ENCODE data around the gene KRTAP5-5. TPM values are rescaled to one million over a fixed set of nuclear protein-coding genes. Genes with fewer than 3 reads are reported as not detected.
A peak's percentile ranks its signal among the peaks of the same experiment; 100 is the strongest.

The KRTAP5-5 gene
- total and polyA plus RNA-seq, 2 of the 13 experiments (the other 11 are each of a cell fraction or from before 2014, with no cell fraction given): not detected

- TF ChIP-seq ZBTB43 (CRISPR knock-in tag; conservative IDR thresholded peaks at IDR 0.05) (0 out of 2 replicates have a peak, but pooled peaks have one; percentile 32), GATAD1 (CRISPR knock-in tag; IDR thresholded peaks at IDR 0.05) (0 out of 2 replicates have a peak, but pooled peaks have one; percentile 20), MEIS2 (CRISPR knock-in tag; IDR thresholded peaks at IDR 0.05) (peak; percentile 52; the same call in 1 of the 2 replicates), MED1 (CRISPR knock-in tag; IDR thresholded peaks at IDR 0.05) (peak; percentile 100), NR2F1 (CRISPR knock-in tag; IDR thresholded peaks at IDR 0.05) (0 out of 4 replicates have a peak, but pooled peaks of 1 of the 2 experiments have one; percentile 9), ETV5 (CRISPR knock-in tag; IDR thresholded peaks at IDR 0.05; ENCODE audit: borderline replicate concordance) (peak; percentile 76; the same call in 1 of the 2 replicates), CERS6 (CRISPR knock-in tag; IDR thresholded peaks at IDR 0.05) (no peak), BCL3 (CRISPR knock-in tag; IDR thresholded peaks at IDR 0.05) (peak; percentile 55; the same call in 1 of the 2 replicates), HNF4G (IDR thresholded peaks at IDR 0.05; ENCODE audit: borderline replicate concordance, low read depth, low read length) (peak; percentile 48; the same call in 1 of the 2 replicates), HNF4G (CRISPR knock-in tag; IDR thresholded peaks at IDR 0.05; ENCODE audit: borderline replicate concordance, low read depth) (no peak; the same call in 1 of the 2 replicates), ZKSCAN8 (CRISPR knock-in tag; IDR thresholded peaks at IDR 0.05; ENCODE audit: borderline replicate concordance) (peak; percentile 56; the same call in 1 of the 2 replicates), POGK (CRISPR knock-in tag; conservative IDR thresholded peaks at IDR 0.05) (0 out of 2 replicates have a peak, but pooled peaks have one; percentile 27), GATA4 (IDR thresholded peaks at IDR 0.05; ENCODE audit: borderline replicate concordance, low read depth) (peak; percentile 90), IRF2 (CRISPR knock-in tag; IDR thresholded peaks at IDR 0.05) (peak; percentile 46; the same call in 1 of the 2 replicates), JUN (CRISPR knock-in tag; IDR thresholded peaks at IDR 0.05) (no peak), ZNF580 (CRISPR knock-in tag; IDR thresholded peaks at IDR 0.05; ENCODE audit: borderline replicate concordance, low read depth) (peak; percentile 9; the same call in 1 of the 2 replicates), ZNF350 (CRISPR knock-in tag; IDR thresholded peaks at IDR 0.05; ENCODE audit: borderline replicate concordance, low read depth) (peak; percentile 69), ZFP90 (CRISPR knock-in tag; IDR thresholded peaks at IDR 0.05; ENCODE audit: borderline replicate concordance) (no peak), MEF2D (CRISPR knock-in tag; IDR thresholded peaks at IDR 0.05) (0 out of 2 replicates have a peak, but pooled peaks have one; percentile 40), ZBTB42 (CRISPR knock-in tag; IDR thresholded peaks at IDR 0.05) (0 out of 2 replicates have a peak, but pooled peaks have one; percentile 80), MIXL1 (CRISPR knock-in tag; IDR thresholded peaks at IDR 0.05) (peak; percentile 40; the same call in 1 of the 2 replicates), ISL2 (CRISPR knock-in tag; IDR thresholded peaks at IDR 0.05) (peak; percentile 65), ZNF740 (CRISPR knock-in tag; IDR thresholded peaks at IDR 0.05) (no peak)
Observed at GRCh38 chr11:1654388-1655167, 25.0 kb downstream of the KRTAP5-5 start (continued).
